Heart left ventricle (tissue), 13 donors: Measurements from ENCODE around the gene TNKS2.

ENCODE experiments used
- CTCF ChIP-seq, 12 donors: fragments of 200-600 bp; sonication (generic) in 4 of 12; IDR thresholded peaks; one replicate each; pipeline versions ENCODE4 v1.5.0 to v1.8.0; 2018 to 2022; ENCODE audit warnings: antibody characterized with exemption in 12 of 12, mild to moderate bottlenecking in 5 of 12
- POLR2A ChIP-seq, 2 donors: fragments of 450-650 bp; IDR thresholded peaks; one replicate each; pipeline ENCODE4 v1.6.1; 2017; ENCODE audit warnings: antibody characterized with exemption in 2 of 2, mild to moderate bottlenecking in 2 of 2, moderate library complexity in 2 of 2
- donor health status: ischemic (EF 13 %, LVEDD 7.1; RV severe dilation, severe dysfunction).
- donor health status: DM: no; HTN: yes; CAD: no.
- donor health status: DM: no; HTN: no; CAD: no.
- donor health status: ischemic (EF 25% LVEDD 6.9; RV normal size, moderate dysfunction).
- donor health status: ischemic (EF 25% LVEDD 5.7; RV mildly dilated, moderate dysfunction).
- donor health status: ischemic (EF 35%, LVEDD 5.7; RV mildly dilated, moderate dysfunction).
- donor health status: nonischemic (EF 11% LVEDD 7.7; RV severe dilation, severe dysfunction).
- donor health status: DM: yes; HTN: yes; CAD: no.
- donor health status: PGD.
- donor health status: ischemic (EF 29% LVEDD 5.4; RV normal size, mild dysfunction).
- donor health status: nonischemic (EF 23%, LVEDD 6.1; RV moderate dilation, normal function).

- TF ChIP-seq POLR2A (IDR thresholded peaks at IDR 0.05) = no peak
- TF ChIP-seq CTCF (IDR thresholded peaks at IDR 0.05) = no peak
These were observed 7.0 kb downstream of the TNKS2 start for GRCh38 chr10:91805110-91805838.
